GM12878 (cell line): ENCODE data around the gene TFB1M.

Experiments used
- ESRRA ChIP-seq: IDR thresholded peaks from 2 replicates; pipeline ENCODE4 v1.6.1; 2012; ENCODE audit warnings: mild to moderate bottlenecking, low read length, improper control_type of control experiment
- RAD21 ChIP-seq: IDR thresholded peaks from 2 replicates; pipeline ENCODE4 v1.6.1; 2011; ENCODE audit warnings: mild to moderate bottlenecking, low read depth, low read length, moderate library complexity; ENCODE audit not compliant: insufficient read depth
- SIN3A ChIP-seq: IDR thresholded peaks from 2 replicates; pipeline ENCODE4 v1.6.1; 2012; ENCODE audit warnings: low read depth, low read length, improper control_type of control experiment
- SMAD1 ChIP-seq: fragments of 450-650 bp; IDR thresholded peaks from 2 replicates; pipeline ENCODE4 v1.6.1; 2018; ENCODE audit warnings: mild to moderate bottlenecking, low read depth; ENCODE audit not compliant: partially characterized antibody
- SPI1 ChIP-seq: IDR thresholded peaks from 2 replicates; pipeline ENCODE4 v1.6.1; 2011; ENCODE audit warnings: low read depth, mild to moderate bottlenecking, low read length, moderate library complexity, borderline replicate concordance; ENCODE audit not compliant: insufficient read depth
- TARDBP ChIP-seq: IDR thresholded peaks from 2 replicates; pipeline ENCODE4 v1.6.1; 2016; ENCODE audit warnings: borderline replicate concordance
- ZNF384 ChIP-seq: IDR thresholded peaks from 2 replicates; pipeline ENCODE4 v1.6.1; 2012; ENCODE audit warnings: low read depth, mild to moderate bottlenecking, low read length, improper control_type of control experiment, borderline replicate concordance
- TF ChIP-seq, protein P1 (sequence below): IDR thresholded peaks from 2 replicates; pipeline ENCODE4 v1.6.1; 2012; ENCODE audit warnings: mild to moderate bottlenecking, low read depth, low read length
- TF ChIP-seq, protein P2 (sequence below), 3 experiments: IDR thresholded peaks in 2 of 3; conservative IDR thresholded peaks in 1 of 3; 2 replicates each; pipeline ENCODE4 v1.5.1; 2011; ENCODE audit warnings: low read depth in 3 of 3, low read length in 3 of 3, mild to moderate bottlenecking in 3 of 3, control low read depth in 2 of 3, moderate library complexity in 2 of 3, inconsistent platforms in 1 of 3, mixed read lengths in 1 of 3; ENCODE audit not compliant: control insufficient read depth in 2 of 3, insufficient read depth in 1 of 3; ENCODE audit errors: extremely low read depth in 1 of 3
- TF ChIP-seq, protein P3 (sequence below): IDR thresholded peaks from 2 replicates; pipeline ENCODE4 v1.6.1; 2011; ENCODE audit warnings: low read depth, low read length, improper control_type of control experiment, borderline replicate concordance
- TF ChIP-seq, protein P4 (sequence below): fragments of 450-650 bp; IDR thresholded peaks from 2 replicates; pipeline ENCODE4 v1.6.1; 2016; ENCODE audit warnings: mild to moderate bottlenecking

DNA sequence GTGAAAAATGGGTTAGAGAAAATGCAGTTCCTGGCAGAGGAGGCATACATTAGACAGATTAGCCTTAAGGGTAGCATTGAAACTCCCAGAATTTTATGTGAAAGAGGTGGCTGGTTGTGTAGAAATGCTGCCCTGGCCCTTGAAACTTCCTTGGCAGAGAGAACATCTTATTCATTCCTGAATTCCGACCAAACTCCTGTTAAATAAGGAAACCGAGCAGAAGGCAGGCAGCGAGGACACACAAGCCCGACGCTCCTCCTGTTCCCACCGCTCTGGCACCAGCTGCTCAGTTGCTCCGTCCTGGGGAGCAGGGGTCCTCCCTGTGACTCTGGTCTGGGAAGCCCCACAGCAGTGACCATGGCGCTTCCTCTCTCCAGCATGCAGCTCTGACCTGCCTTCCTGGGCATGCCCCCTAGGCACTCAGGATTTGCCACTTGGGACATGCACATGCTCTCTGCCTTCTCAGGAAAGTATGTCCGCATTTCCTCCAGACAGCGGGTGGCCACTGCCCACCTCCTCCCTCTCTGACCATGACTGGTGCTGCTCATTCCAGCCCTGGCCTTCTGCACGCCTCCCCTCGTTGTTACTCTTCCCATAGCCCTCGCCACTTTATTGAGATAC lies 85.6 kb downstream of the TFB1M start:
- TF ChIP-seq, protein P1, sequence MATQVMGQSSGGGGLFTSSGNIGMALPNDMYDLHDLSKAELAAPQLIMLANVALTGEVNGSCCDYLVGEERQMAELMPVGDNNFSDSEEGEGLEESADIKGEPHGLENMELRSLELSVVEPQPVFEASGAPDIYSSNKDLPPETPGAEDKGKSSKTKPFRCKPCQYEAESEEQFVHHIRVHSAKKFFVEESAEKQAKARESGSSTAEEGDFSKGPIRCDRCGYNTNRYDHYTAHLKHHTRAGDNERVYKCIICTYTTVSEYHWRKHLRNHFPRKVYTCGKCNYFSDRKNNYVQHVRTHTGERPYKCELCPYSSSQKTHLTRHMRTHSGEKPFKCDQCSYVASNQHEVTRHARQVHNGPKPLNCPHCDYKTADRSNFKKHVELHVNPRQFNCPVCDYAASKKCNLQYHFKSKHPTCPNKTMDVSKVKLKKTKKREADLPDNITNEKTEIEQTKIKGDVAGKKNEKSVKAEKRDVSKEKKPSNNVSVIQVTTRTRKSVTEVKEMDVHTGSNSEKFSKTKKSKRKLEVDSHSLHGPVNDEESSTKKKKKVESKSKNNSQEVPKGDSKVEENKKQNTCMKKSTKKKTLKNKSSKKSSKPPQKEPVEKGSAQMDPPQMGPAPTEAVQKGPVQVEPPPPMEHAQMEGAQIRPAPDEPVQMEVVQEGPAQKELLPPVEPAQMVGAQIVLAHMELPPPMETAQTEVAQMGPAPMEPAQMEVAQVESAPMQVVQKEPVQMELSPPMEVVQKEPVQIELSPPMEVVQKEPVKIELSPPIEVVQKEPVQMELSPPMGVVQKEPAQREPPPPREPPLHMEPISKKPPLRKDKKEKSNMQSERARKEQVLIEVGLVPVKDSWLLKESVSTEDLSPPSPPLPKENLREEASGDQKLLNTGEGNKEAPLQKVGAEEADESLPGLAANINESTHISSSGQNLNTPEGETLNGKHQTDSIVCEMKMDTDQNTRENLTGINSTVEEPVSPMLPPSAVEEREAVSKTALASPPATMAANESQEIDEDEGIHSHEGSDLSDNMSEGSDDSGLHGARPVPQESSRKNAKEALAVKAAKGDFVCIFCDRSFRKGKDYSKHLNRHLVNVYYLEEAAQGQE = no peak
- TF ChIP-seq, protein P2, sequence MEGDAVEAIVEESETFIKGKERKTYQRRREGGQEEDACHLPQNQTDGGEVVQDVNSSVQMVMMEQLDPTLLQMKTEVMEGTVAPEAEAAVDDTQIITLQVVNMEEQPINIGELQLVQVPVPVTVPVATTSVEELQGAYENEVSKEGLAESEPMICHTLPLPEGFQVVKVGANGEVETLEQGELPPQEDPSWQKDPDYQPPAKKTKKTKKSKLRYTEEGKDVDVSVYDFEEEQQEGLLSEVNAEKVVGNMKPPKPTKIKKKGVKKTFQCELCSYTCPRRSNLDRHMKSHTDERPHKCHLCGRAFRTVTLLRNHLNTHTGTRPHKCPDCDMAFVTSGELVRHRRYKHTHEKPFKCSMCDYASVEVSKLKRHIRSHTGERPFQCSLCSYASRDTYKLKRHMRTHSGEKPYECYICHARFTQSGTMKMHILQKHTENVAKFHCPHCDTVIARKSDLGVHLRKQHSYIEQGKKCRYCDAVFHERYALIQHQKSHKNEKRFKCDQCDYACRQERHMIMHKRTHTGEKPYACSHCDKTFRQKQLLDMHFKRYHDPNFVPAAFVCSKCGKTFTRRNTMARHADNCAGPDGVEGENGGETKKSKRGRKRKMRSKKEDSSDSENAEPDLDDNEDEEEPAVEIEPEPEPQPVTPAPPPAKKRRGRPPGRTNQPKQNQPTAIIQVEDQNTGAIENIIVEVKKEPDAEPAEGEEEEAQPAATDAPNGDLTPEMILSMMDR (IDR thresholded peaks at IDR 0.05 in 2 of 3, conservative IDR thresholded peaks at IDR 0.05 in 1 of 3; ENCODE audit: control insufficient read depth in 2 of 3, extremely low read depth in 1 of 3, insufficient read depth in 1 of 3, low read depth in 3 of 3, low read length in 3 of 3) = no peak
- no peak for TF ChIP-seq ESRRA
- TF ChIP-seq, protein P3, sequence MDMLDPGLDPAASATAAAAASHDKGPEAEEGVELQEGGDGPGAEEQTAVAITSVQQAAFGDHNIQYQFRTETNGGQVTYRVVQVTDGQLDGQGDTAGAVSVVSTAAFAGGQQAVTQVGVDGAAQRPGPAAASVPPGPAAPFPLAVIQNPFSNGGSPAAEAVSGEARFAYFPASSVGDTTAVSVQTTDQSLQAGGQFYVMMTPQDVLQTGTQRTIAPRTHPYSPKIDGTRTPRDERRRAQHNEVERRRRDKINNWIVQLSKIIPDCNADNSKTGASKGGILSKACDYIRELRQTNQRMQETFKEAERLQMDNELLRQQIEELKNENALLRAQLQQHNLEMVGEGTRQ = no peak
- no peak for TF ChIP-seq RAD21
- no peak for TF ChIP-seq ZNF384
- TF ChIP-seq, protein P4, sequence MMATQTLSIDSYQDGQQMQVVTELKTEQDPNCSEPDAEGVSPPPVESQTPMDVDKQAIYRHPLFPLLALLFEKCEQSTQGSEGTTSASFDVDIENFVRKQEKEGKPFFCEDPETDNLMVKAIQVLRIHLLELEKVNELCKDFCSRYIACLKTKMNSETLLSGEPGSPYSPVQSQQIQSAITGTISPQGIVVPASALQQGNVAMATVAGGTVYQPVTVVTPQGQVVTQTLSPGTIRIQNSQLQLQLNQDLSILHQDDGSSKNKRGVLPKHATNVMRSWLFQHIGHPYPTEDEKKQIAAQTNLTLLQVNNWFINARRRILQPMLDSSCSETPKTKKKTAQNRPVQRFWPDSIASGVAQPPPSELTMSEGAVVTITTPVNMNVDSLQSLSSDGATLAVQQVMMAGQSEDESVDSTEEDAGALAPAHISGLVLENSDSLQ = no peak
- TF ChIP-seq SIN3A = no peak
- TF ChIP-seq SPI1 = no peak
- no peak for TF ChIP-seq TARDBP
- no peak for TF ChIP-seq SMAD1
